Bronchial epithelial cell (primary cell): ENCODE measurements around the gene GLT6D1. TPM values are rescaled to one million over a fixed set of nuclear protein-coding genes. Genes with fewer than 3 reads are reported as not detected.

Experiments
- DNase-seq: peaks from one replicate; pipeline ENCODE4 v3.0.0-alpha.2; 2010; ENCODE audit warnings: low read depth
- FAIRE-seq: peaks from 2 replicates; lab custom pipeline; 2011; peaks lifted over from hg19 to GRCh38; lab: Jason Lieb, UNC
- H3K27me3 ChIP-seq: 2 replicates; pipeline ENCODE4 v1.5.1; 2011; ENCODE audit warnings: low read length; ENCODE audit not compliant: control insufficient read depth, insufficient read depth
- H3K36me3 ChIP-seq: 2 replicates; pipeline ENCODE4 v1.5.1; 2011; ENCODE audit warnings: low read length; ENCODE audit not compliant: control insufficient read depth, insufficient read depth
- H3K4me3 ChIP-seq: 2 replicates; pipeline ENCODE4 v1.5.1; 2011; ENCODE audit warnings: mild to moderate bottlenecking, low read depth, low read length, control low read depth
- total RNA-seq: library from RNA; depleted of rRNA; stranded (reverse); fragments of >200 nt; gene quantifications from 2 replicates; pipeline ENCODE4 v1.2.1, GENCODE V29; 2014
- TF ChIP-seq, protein P1 (sequence below): IDR thresholded peaks from 2 replicates; pipeline ENCODE4 v1.5.1; 2011; ENCODE audit warnings: mild to moderate bottlenecking, moderate library complexity, low read length, control low read depth, inconsistent platforms; ENCODE audit not compliant: insufficient read depth, severe bottlenecking

GLT6D1 gene
- total RNA-seq, 1 donor from 2014 or later, result not detected

DNA sequence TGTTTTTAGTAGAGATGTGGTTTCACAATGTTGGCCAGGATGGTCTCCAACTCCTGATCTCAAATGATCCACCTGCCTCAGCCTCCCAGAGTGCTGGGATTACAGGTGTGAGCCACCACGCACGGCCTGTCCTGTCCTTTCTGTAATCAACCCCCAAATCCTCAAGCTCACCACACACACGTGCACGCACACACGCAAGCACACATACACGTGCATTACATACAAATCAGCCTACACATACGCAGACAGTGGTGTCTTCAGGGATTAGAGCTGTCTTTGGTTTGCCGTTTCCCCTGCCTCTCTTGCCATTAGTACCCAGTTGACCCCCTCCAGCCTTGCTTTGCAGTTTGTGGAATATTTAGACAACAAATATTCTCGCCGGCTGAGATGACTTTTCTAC lies 6.5 kb downstream of the GLT6D1 start:
- Histone ChIP-seq H3K27me3 (no peaks in the 10 kb centered on the region), H3K4me3 (no peak overlapping the region), H3K36me3 (no peaks in the 10 kb centered on the region)
- FAIRE-seq (no peak), DNase-seq (no peak)
- TF ChIP-seq, protein P1, sequence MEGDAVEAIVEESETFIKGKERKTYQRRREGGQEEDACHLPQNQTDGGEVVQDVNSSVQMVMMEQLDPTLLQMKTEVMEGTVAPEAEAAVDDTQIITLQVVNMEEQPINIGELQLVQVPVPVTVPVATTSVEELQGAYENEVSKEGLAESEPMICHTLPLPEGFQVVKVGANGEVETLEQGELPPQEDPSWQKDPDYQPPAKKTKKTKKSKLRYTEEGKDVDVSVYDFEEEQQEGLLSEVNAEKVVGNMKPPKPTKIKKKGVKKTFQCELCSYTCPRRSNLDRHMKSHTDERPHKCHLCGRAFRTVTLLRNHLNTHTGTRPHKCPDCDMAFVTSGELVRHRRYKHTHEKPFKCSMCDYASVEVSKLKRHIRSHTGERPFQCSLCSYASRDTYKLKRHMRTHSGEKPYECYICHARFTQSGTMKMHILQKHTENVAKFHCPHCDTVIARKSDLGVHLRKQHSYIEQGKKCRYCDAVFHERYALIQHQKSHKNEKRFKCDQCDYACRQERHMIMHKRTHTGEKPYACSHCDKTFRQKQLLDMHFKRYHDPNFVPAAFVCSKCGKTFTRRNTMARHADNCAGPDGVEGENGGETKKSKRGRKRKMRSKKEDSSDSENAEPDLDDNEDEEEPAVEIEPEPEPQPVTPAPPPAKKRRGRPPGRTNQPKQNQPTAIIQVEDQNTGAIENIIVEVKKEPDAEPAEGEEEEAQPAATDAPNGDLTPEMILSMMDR, result no peak

DNA sequence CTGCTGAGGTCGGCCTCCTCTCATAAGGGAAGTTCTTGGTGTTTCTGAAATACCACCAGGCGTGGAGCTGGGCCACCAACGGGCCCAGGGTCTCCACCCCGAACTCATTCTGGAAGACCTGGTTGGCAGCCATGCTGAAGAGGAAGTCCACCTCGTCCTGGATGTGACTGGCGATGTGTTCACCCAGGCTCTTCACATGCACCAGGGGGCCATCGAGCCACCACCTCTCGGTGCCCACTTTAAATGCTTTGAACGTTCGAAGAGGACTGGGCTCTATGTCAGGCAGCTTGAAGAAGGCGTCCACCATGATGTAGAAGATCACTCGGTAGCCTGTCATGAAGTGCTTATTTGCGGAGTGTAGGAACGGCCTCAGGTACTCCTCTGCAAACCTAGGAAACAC lies 15.1 kb downstream of the GLT6D1 start:
- FAIRE-seq (no peak), DNase-seq (no peak)
- H3K4me3 ChIP-seq, result no peak overlapping the region
- TF ChIP-seq, protein P1, result no peak
- no peaks in the 10 kb centered on the region for H3K36me3 ChIP-seq
- H3K27me3 ChIP-seq, result peaks cover 3% of the 10 kb centered on the region

GRCh38 chr9:135622415-135623020 lies 16.8 kb downstream of the GLT6D1 start:
- TF ChIP-seq, protein P1, result no peak
- no peak overlapping the region for H3K4me3 ChIP-seq
- no peaks in the 10 kb centered on the region for H3K36me3 ChIP-seq
- no peak for FAIRE-seq
- no peak for DNase-seq
- H3K27me3 ChIP-seq, result peaks cover 3% of the 10 kb centered on the region

DNA sequence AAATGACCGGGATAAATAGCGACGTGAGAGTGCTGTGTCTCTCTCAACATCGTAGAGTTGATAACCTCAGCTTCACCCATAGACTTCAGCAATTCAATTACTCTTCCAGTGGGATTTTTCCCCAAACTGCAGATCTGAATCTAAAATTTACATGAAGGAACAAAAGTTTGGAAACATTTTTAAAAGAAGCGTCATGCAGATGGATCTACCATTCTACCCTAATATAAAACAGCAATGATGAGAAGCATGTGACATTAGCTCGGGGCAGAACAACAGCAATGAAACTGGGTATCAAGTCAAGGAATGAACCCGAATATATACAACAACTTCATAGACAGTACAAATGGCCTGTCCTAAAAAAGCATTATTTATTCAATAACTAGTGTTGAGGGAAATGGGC lies 18.8 kb downstream of the GLT6D1 start:
- peaks cover 3% of the 10 kb centered on the region for H3K27me3 ChIP-seq
- TF ChIP-seq, protein P1, result no peak

GRCh38 chr9:135619599-135619886 lies 19.8 kb downstream of the GLT6D1 start:
- H3K4me3 ChIP-seq, result no peak overlapping the region
- TF ChIP-seq, protein P1, result no peak
- no peak for DNase-seq
- peaks cover 3% of the 10 kb centered on the region for H3K27me3 ChIP-seq
- FAIRE-seq, result no peak
- no peaks in the 10 kb centered on the region for H3K36me3 ChIP-seq

More for the DNA sequence above, 18.8 kb downstream of the GLT6D1 start:
- no peak for FAIRE-seq
- Histone ChIP-seq H3K36me3 (no peaks in the 10 kb centered on the region), H3K4me3 (no peak overlapping the region)
- DNase-seq, result no peak
